GM23248 (cell line): ENCODE data around the gene ULBP3. TPM values are rescaled to one million over a fixed set of nuclear protein-coding genes. Genes with fewer than 3 reads are reported as not detected.
"Not testable (repeated sequence)": the region's sequence is repeated elsewhere in the genome, so short reads cannot be mapped to it uniquely, and the experiment has no call there.

Experiments
- DNase-seq: peaks from one replicate; pipeline ENCODE4 v3.0.0-alpha.2; 2015
- H2AFZ ChIP-seq: fragments of 200-600 bp; sonication (generic); 2 replicates; pipeline ENCODE4 v1.6.1; 2016; ENCODE audit warnings: antibody characterized with exemption
- H3F3A ChIP-seq: fragments of 200-600 bp; sonication (generic); 2 replicates; pipeline ENCODE4 v1.6.1; 2016; ENCODE audit warnings: mild to moderate bottlenecking, antibody characterized with exemption, mixed run types; ENCODE audit not compliant: insufficient read depth
- H3K27ac ChIP-seq: fragments of 200-600 bp; sonication (generic); 2 replicates; pipeline ENCODE4 v1.5.1; 2016; ENCODE audit warnings: mild to moderate bottlenecking
- H3K27me3 ChIP-seq: fragments of 200-600 bp; sonication (generic); replicated peaks from 2 replicates; pipeline ENCODE4 v1.6.1; 2016; ENCODE audit warnings: mild to moderate bottlenecking; ENCODE audit not compliant: insufficient read depth
- H3K36me3 ChIP-seq: fragments of 200-600 bp; sonication (generic); 2 replicates; pipeline ENCODE4 v1.6.1; 2016; ENCODE audit warnings: low read depth, mild to moderate bottlenecking
- H3K4me1 ChIP-seq: fragments of 200-600 bp; sonication (generic); 2 replicates; pipeline ENCODE4 v1.6.1; 2016; ENCODE audit warnings: mild to moderate bottlenecking; ENCODE audit not compliant: insufficient read depth
- H3K4me2 ChIP-seq: fragments of 200-600 bp; sonication (generic); one replicate; pipeline ENCODE4 v1.6.1; 2016; ENCODE audit warnings: mild to moderate bottlenecking; ENCODE audit not compliant: unreplicated experiment
- H3K4me3 ChIP-seq: fragments of 200-600 bp; sonication (generic); 2 replicates; pipeline ENCODE4 v1.5.1; 2016; ENCODE audit warnings: mild to moderate bottlenecking
- H3K79me2 ChIP-seq: fragments of 200-600 bp; sonication (generic); 2 replicates; pipeline ENCODE4 v1.6.1; 2016; ENCODE audit warnings: mild to moderate bottlenecking; ENCODE audit not compliant: insufficient read depth
- H3K9ac ChIP-seq: fragments of 200-600 bp; sonication (generic); 2 replicates; pipeline ENCODE4 v1.6.1; 2016; ENCODE audit warnings: mild to moderate bottlenecking
- H3K9me2 ChIP-seq: fragments of 200-600 bp; sonication (generic); 2 replicates; pipeline ENCODE4 v1.6.1; 2016; ENCODE audit warnings: mixed run types, mild to moderate bottlenecking, moderate library complexity; ENCODE audit not compliant: insufficient read depth
- H3K9me3 ChIP-seq: fragments of 200-600 bp; sonication (generic); one replicate; pipeline ENCODE4 v1.6.1; 2017; ENCODE audit warnings: low read depth
- H4K20me1 ChIP-seq: fragments of 200-600 bp; sonication (generic); 2 replicates; pipeline ENCODE4 v1.6.0; 2016; ENCODE audit not compliant: insufficient read depth
- EZH2 ChIP-seq: fragments of 200-600 bp; sonication (generic); IDR thresholded peaks from 2 replicates; pipeline ENCODE4 v1.6.1; 2018; ENCODE audit warnings: antibody characterized with exemption, mild to moderate bottlenecking; ENCODE audit not compliant: insufficient read depth, poor library complexity, severe bottlenecking
- EZH2phosphoT487 ChIP-seq: fragments of 200-600 bp; sonication (generic); IDR thresholded peaks from 2 replicates; pipeline ENCODE4 v1.6.1; 2018; ENCODE audit warnings: antibody characterized with exemption, moderate library complexity, mild to moderate bottlenecking, low read depth; ENCODE audit not compliant: insufficient read depth
- WGBS, 2 experiments: methylation state at CpG; one replicate each; pipeline ENCODE4 v1.1.6; 2015 to 2017; ENCODE audit warnings: low lambda C conversion rate in 2 of 2, low coverage in 1 of 2; ENCODE audit errors: missing lambda C conversion rate in 2 of 2; 5-methylcytosine and 5-hydroxymethylcytosine counted together
- in situ Hi-C: fragments of 300-500 bp; cut with MboI; formaldehyde crosslinking; loops from 2 replicates; pipeline ENCODE4 v1.15.0; 2020
- polyA plus RNA-seq: library from polyadenylated mRNA; unstranded; fragments of >200 nt; fragmentation: Nextera tagmentation; extraction: Ambion mirVana; gene quantifications from 2 replicates; pipeline ENCODE4 v1.2.1, GENCODE V29; 2016
- total RNA-seq: library from RNA; depleted of rRNA; stranded (reverse); fragments of >200 nt; shearing (Covaris generic); gene quantifications from 2 replicates; pipeline ENCODE4 v1.2.3, GENCODE V29; 2014

ULBP3 gene
- total and polyA plus RNA-seq, 2 experiments from 2014 or later = 4.4 to 12.6 TPM

GRCh38 chr6:150076196-150076893 lies 7.4 kb upstream of the ULBP3 start:
- in situ Hi-C loops = loop anchor here (5.0 kb wide), 1 partner anchor 266 kb away; no protein-coding TSS in a partner anchor
- Histone ChIP-seq H3K27me3 (no peaks in the 10 kb centered on the region), H3K27ac (no peak overlapping the region), H3K79me2 (no peaks in the 10 kb centered on the region), H4K20me1 (no peaks in the 10 kb centered on the region), H3K9ac (no peak overlapping the region), H3F3A (no peaks in the 10 kb centered on the region), H3K4me2 (no peak overlapping the region), H3K4me1 (0 out of 2 replicates have a peak, but pooled peaks cover 7% of the 10 kb centered on the region), H3K9me3 (no peaks in the 10 kb centered on the region), H3K4me3 (no peak overlapping the region), H2AFZ (no peak overlapping the region), H3K36me3 (no peaks in the 10 kb centered on the region), H3K9me2 (no peaks in the 10 kb centered on the region)
- 74 to 78% methylated on average over 8 of the region's 8 CpGs for WGBS, 2 experiments
- peak; percentile 27 for DNase-seq
- TF ChIP-seq EZH2phosphoT487 (no peak), EZH2 (no peak)

GRCh38 chr6:150075034-150075421 lies 6.1 kb upstream of the ULBP3 start:
- no peak overlapping the region for H3K4me3 ChIP-seq
- H3K9ac ChIP-seq = no peak overlapping the region
- H3K79me2 ChIP-seq = no peaks in the 10 kb centered on the region
- 0 out of 2 replicates have a peak, but pooled peaks cover 7% of the 10 kb centered on the region for H3K4me1 ChIP-seq
- no peak overlapping the region for H3K4me2 ChIP-seq
- no peaks in the 10 kb centered on the region for H3K9me3 ChIP-seq
- no peak overlapping the region for H3K27ac ChIP-seq
- in situ Hi-C loops = loop anchor here (5.0 kb wide), 1 partner anchor 267 kb away; no protein-coding TSS in a partner anchor
- no peaks in the 10 kb centered on the region for H3K9me2 ChIP-seq
- no peaks in the 10 kb centered on the region for H3K36me3 ChIP-seq
- no peak overlapping the region for H2AFZ ChIP-seq
- DNase-seq = no peak
- no peaks in the 10 kb centered on the region for H4K20me1 ChIP-seq
- no peak for TF ChIP-seq EZH2
- no peak for TF ChIP-seq EZH2phosphoT487
- 51 to 72% methylated on average over 2 of the region's 2 CpGs for WGBS, 2 experiments
- peaks cover 8% of the 10 kb centered on the region; the same call in 1 of the 2 replicates for H3F3A ChIP-seq
- H3K27me3 ChIP-seq = no peaks in the 10 kb centered on the region

- not testable (repeated sequence) for H3K4me2 ChIP-seq, DNase-seq, H3K9ac ChIP-seq, H3K9me3 ChIP-seq, H3K79me2 ChIP-seq, H3K4me3 ChIP-seq, H3K36me3 ChIP-seq, H4K20me1 ChIP-seq, H3K27me3 ChIP-seq, H3K4me1 ChIP-seq, H2AFZ ChIP-seq, H3K9me2 ChIP-seq, H3K27ac ChIP-seq
- peaks cover 12% of the 10 kb centered on the region; the same call in 1 of the 2 replicates for H3F3A ChIP-seq
- in situ Hi-C loops = loop anchor here (5.0 to 25.0 kb wide), 2 partner anchors 268 to 738 kb away; no protein-coding TSS in a partner anchor
- WGBS, 2 experiments = 89 to 92% methylated on average over 4 of the region's 4 CpGs
These were observed 5.6 kb upstream of the ULBP3 start for GRCh38 chr6:150074396-150075033.

- Histone ChIP-seq H3K27me3 (no peaks in the 10 kb centered on the region), H3K4me3 (no peak overlapping the region), H3K4me1 (0 out of 2 replicates have a peak, but pooled peaks cover 7% of the 10 kb centered on the region), H2AFZ (no peak overlapping the region), H3K9me3 (no peaks in the 10 kb centered on the region), H3K9ac (no peak overlapping the region), H3K9me2 (no peaks in the 10 kb centered on the region), H3F3A (peaks cover 12% of the 10 kb centered on the region; the same call in 1 of the 2 replicates), H4K20me1 (no peaks in the 10 kb centered on the region), H3K79me2 (no peaks in the 10 kb centered on the region), H3K36me3 (no peaks in the 10 kb centered on the region), H3K4me2 (no peak overlapping the region), H3K27ac (no peak overlapping the region)
- TF ChIP-seq EZH2 = no peak
- no peak for TF ChIP-seq EZH2phosphoT487
- in situ Hi-C loops = loop anchor here (25.0 kb wide), 1 partner anchor 740 kb away; no protein-coding TSS in a partner anchor
- 30 to 34% methylated on average over 8 of the region's 8 CpGs for WGBS, 2 experiments
- peak; percentile 89 for DNase-seq
These were observed 3.3 kb upstream of the ULBP3 start for GRCh38 chr6:150072201-150072600.
